HL-60 (cell line): ENCODE data around the gene SPDEF.

Source experiments
- DNase-seq, 2 experiments: peaks; one replicate each; pipeline ENCODE4 v3.0.0-alpha.2; 2010 to 2020; ENCODE audit warnings: low read depth in 1 of 2, low spot score in 1 of 2
- H3K27ac ChIP-seq: fragments of 250-450 bp; sonication (Bioruptor Pico); replicated peaks from 2 replicates; pipeline ENCODE4 v1.5.1; 2020; ENCODE audit warnings: mild to moderate bottlenecking, moderate library complexity
- H3K27me3 ChIP-seq: fragments of 250-450 bp; sonication (Bioruptor Pico); 2 replicates; pipeline ENCODE4 v1.5.1; 2021; ENCODE audit warnings: mild to moderate bottlenecking, moderate library complexity; ENCODE audit not compliant: insufficient read depth, poor library complexity, severe bottlenecking
- H3K4me3 ChIP-seq: replicated peaks from 2 replicates; pipeline ENCODE4 v1.5.1; 2011; ENCODE audit warnings: mild to moderate bottlenecking, control low read depth, low read length; ENCODE audit not compliant: insufficient read depth
- CTCF ChIP-seq: IDR thresholded peaks from one replicate; pipeline ENCODE4 v1.5.1; 2011; ENCODE audit warnings: low read length, control low read depth, inconsistent platforms; ENCODE audit not compliant: insufficient read depth
- GABPA ChIP-seq: IDR thresholded peaks from 2 replicates; pipeline ENCODE4 v1.6.1; 2012; ENCODE audit warnings: low read depth
- POLR2AphosphoS5 ChIP-seq: IDR thresholded peaks from 2 replicates; pipeline ENCODE4 v1.6.1; 2012; ENCODE audit warnings: low read depth
- REST ChIP-seq: IDR thresholded peaks from 2 replicates; pipeline ENCODE4 v1.6.1; 2012; ENCODE audit warnings: low read depth; ENCODE audit not compliant: insufficient replicate concordance
- SPI1 ChIP-seq: IDR thresholded peaks from 2 replicates; pipeline ENCODE4 v1.6.1; 2012; ENCODE audit warnings: low read depth, mild to moderate bottlenecking, borderline replicate concordance

SPDEF gene

GRCh38 chr6:34496103-34496685 lies 59.9 kb downstream of the SPDEF start:
- Histone ChIP-seq H3K4me3 (no peak overlapping the region), H3K27ac (no peak overlapping the region), H3K27me3 (no peaks in the 10 kb centered on the region)
- DNase-seq = no peak
- TF ChIP-seq SPI1 (no peak), REST (no peak), GABPA (no peak), POLR2AphosphoS5 (no peak), CTCF (no peak)

- Histone ChIP-seq H3K27me3 (no peaks in the 10 kb centered on the region), H3K27ac (no peak overlapping the region), H3K4me3 (no peak overlapping the region)
- DNase-seq = no peak
- TF ChIP-seq POLR2AphosphoS5 (no peak), SPI1 (no peak)
Observed at GRCh38 chr6:34494973-34495372, 61.2 kb downstream of the SPDEF start.

GRCh38 chr6:34493344-34493743 lies 62.8 kb downstream of the SPDEF start:
- no peak overlapping the region for H3K27ac ChIP-seq
- DNase-seq = no peak
- no peak for TF ChIP-seq GABPA
- no peak for TF ChIP-seq CTCF
- TF ChIP-seq POLR2AphosphoS5 = no peak
- no peak for TF ChIP-seq REST
- no peak for TF ChIP-seq SPI1

GRCh38 chr6:34491091-34491430 lies 65.1 kb downstream of the SPDEF start:
- Histone ChIP-seq H3K4me3 (no peak overlapping the region), H3K27ac (no peak overlapping the region), H3K27me3 (no peaks in the 10 kb centered on the region)
- no peak for DNase-seq
- TF ChIP-seq GABPA = no peak
- no peak for TF ChIP-seq POLR2AphosphoS5
- no peak for TF ChIP-seq REST
- no peak for TF ChIP-seq CTCF
- no peak for TF ChIP-seq SPI1

More at GRCh38 chr6:34493344-34493743, 62.8 kb downstream of the SPDEF start:
- H3K4me3 ChIP-seq = no peak overlapping the region
- H3K27me3 ChIP-seq = no peaks in the 10 kb centered on the region
